ENCODE data around the gene AFTPH.

AFTPH gene

GRCh38 chr2:64593035-64593655 lies 69.0 kb downstream of the AFTPH start:
- no peak for DNase-seq

GRCh38 chr2:64594226-64594989 lies 70.3 kb downstream of the AFTPH start:
- DNase-seq: no peak

GRCh38 chr2:64595397-64596176 lies 71.5 kb downstream of the AFTPH start:
- DNase-seq: no peak

GRCh38 chr2:64598226-64598625 lies 74.1 kb downstream of the AFTPH start:
- DNase-seq: no peak

GRCh38 chr2:64599469-64599868 lies 75.3 kb downstream of the AFTPH start:
- DNase-seq: no peak

- no peak for DNase-seq
Observed at GRCh38 chr2:64601034-64601754, 77.1 kb downstream of the AFTPH start.

GRCh38 chr2:64601785-64602391 lies 77.8 kb downstream of the AFTPH start:
- DNase-seq: no peak

- DNase-seq: no peak
Observed at GRCh38 chr2:64602436-64602835, 78.3 kb downstream of the AFTPH start.

GRCh38 chr2:64604155-64604554 lies 80.0 kb downstream of the AFTPH start:
- DNase-seq: no peak

GRCh38 chr2:64605026-64605471 lies 80.9 kb downstream of the AFTPH start:
- no peak for DNase-seq

- no peak for DNase-seq
Observed at GRCh38 chr2:64605991-64606478, 81.9 kb downstream of the AFTPH start.

GRCh38 chr2:64606479-64607363 lies 82.6 kb downstream of the AFTPH start:
- DNase-seq: peak; percentile 80

- no peak for DNase-seq
Observed at GRCh38 chr2:64607381-64608304, 83.5 kb downstream of the AFTPH start.

- DNase-seq: no peak
Observed at GRCh38 chr2:64608867-64609226, 84.7 kb downstream of the AFTPH start.

GRCh38 chr2:64609227-64609941 lies 85.3 kb downstream of the AFTPH start:
- peak; percentile 60 for DNase-seq

- DNase-seq: no peak
Observed at GRCh38 chr2:64609942-64610281, 85.8 kb downstream of the AFTPH start.

GRCh38 chr2:64610316-64610855 lies 86.3 kb downstream of the AFTPH start:
- no peak for DNase-seq

GRCh38 chr2:64612575-64613195 lies 88.6 kb downstream of the AFTPH start:
- no peak for DNase-seq

- DNase-seq: no peak
Observed at GRCh38 chr2:64613276-64613675, 89.1 kb downstream of the AFTPH start.
